Measurements from ENCODE around the gene SETDB1. TPM values are rescaled to one million over a fixed set of nuclear protein-coding genes. Genes with fewer than 3 reads are reported as not detected.

The SETDB1 gene
- total and polyA plus RNA-seq, 12 donors = 12.6 to 52.9 (median 35.6) TPM

DNA sequence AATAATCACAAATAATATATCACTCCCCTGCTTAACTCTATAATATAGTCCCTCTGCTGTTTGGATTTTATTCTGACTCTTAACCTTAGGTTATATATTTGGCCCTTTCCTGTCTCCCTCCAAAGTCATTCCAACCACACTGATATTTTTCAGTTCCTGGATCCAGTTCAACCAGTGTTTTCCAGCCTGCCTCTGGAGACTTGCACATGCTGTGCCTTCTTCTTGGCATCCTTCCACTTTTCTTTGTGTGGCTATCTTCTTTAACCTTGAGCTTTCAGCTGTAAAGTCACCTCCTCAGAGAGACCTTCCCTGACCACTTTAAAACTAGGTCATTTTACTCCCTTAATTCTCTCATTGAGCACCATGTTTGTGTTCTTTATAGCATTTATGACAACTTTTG is 29.1 kb downstream of the SETDB1 start:
- H3K36me3 ChIP-seq (replicated peaks in 1 of 2) = peaks cover 0 to 80% of the 10 kb centered on the region in 2 donors
- intact Hi-C loops (cut with DNase I) = no loop called here
- no peak for TF ChIP-seq POLR2A (IDR thresholded peaks at IDR 0.05)
- TF ChIP-seq, protein P1, sequence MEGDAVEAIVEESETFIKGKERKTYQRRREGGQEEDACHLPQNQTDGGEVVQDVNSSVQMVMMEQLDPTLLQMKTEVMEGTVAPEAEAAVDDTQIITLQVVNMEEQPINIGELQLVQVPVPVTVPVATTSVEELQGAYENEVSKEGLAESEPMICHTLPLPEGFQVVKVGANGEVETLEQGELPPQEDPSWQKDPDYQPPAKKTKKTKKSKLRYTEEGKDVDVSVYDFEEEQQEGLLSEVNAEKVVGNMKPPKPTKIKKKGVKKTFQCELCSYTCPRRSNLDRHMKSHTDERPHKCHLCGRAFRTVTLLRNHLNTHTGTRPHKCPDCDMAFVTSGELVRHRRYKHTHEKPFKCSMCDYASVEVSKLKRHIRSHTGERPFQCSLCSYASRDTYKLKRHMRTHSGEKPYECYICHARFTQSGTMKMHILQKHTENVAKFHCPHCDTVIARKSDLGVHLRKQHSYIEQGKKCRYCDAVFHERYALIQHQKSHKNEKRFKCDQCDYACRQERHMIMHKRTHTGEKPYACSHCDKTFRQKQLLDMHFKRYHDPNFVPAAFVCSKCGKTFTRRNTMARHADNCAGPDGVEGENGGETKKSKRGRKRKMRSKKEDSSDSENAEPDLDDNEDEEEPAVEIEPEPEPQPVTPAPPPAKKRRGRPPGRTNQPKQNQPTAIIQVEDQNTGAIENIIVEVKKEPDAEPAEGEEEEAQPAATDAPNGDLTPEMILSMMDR (IDR thresholded peaks at IDR 0.05) = no peak
- peak overlapping the region in 2 of 5 donors; percentile 1 to 38 for H3K27ac ChIP-seq
- H3K4me1 ChIP-seq (replicated peaks in 1 of 2) = peaks cover 0 to 9% of the 10 kb centered on the region in 2 donors
- peak in 2 of 7 donors; percentile 32 to 35 for DNase-seq
- no peaks in the 10 kb centered on the region for H3K9me3 ChIP-seq (replicated peaks in 1 of 3)
- no peak overlapping the region for H3K4me3 ChIP-seq
- H3K27me3 ChIP-seq = no peaks in the 10 kb centered on the region

DNA sequence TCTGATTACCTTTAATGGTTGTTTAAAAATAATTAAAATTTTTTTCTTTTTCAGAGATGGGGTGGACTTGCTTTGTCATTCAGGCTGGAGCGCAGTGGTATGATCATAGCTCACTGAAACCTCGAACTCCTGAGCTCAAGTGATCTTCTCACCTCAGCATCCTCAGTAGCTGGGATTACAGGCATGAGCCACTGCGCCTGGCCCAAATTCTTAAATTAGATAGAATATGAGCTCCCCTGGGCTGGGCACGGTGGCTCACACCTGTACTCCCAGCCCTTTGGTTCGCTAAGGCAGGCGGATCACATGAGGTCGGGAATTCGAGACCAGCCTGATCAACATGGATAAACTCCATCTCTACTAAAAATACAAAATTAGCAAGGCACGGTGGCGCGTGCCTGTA is 31.5 kb downstream of the SETDB1 start:
- intact Hi-C loops (cut with DNase I) = no loop called here
- H3K4me1 ChIP-seq (replicated peaks in 1 of 2) = peaks cover 0 to 9% of the 10 kb centered on the region in 2 donors
- H3K9me3 ChIP-seq (replicated peaks in 1 of 3) = no peaks in the 10 kb centered on the region
- DNase-seq = peak in 1 of 7 donors; percentile 45
- TF ChIP-seq POLR2A (IDR thresholded peaks at IDR 0.05) = no peak
- TF ChIP-seq, protein P1 (IDR thresholded peaks at IDR 0.05) = no peak
- H3K4me3 ChIP-seq = no peak overlapping the region
- no peak overlapping the region for H3K27ac ChIP-seq
- H3K27me3 ChIP-seq = no peaks in the 10 kb centered on the region
- WGBS, 4 donors = 94 to 98% (median 96%) methylated on average over 11 of the region's 11 CpGs
- peaks cover 0 to 79% of the 10 kb centered on the region in 2 donors for H3K36me3 ChIP-seq (replicated peaks in 1 of 2)

DNA sequence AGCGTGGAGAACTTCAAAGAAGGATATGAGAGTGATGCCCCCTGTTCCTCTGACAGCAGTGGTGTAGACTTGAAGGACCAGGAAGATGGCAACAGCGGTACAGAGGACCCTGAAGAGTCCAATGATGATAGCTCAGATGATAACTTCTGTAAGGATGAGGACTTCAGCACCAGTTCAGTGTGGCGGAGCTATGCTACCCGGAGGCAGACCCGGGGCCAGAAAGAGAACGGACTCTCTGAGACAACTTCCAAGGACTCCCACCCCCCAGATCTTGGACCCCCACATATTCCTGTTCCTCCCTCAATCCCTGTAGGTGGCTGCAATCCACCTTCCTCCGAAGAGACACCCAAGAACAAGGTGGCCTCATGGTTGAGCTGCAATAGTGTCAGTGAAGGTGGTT is 34.5 kb downstream of the SETDB1 start:
- peaks cover 0 to 85% of the 10 kb centered on the region in 2 donors for H3K36me3 ChIP-seq (replicated peaks in 1 of 2)
- no peak overlapping the region for H3K27ac ChIP-seq
- H3K27me3 ChIP-seq = no peaks in the 10 kb centered on the region
- H3K4me1 ChIP-seq (replicated peaks in 1 of 2) = peaks cover 0 to 1% of the 10 kb centered on the region in 2 donors
- intact Hi-C loops (cut with DNase I) = no loop called here
- TF ChIP-seq, protein P1 (IDR thresholded peaks at IDR 0.05) = no peak
- TF ChIP-seq POLR2A (IDR thresholded peaks at IDR 0.05) = no peak
- 95 to 99% (median 97%) methylated on average over 7 of the region's 7 CpGs for WGBS, 4 donors
- no peak overlapping the region for H3K4me3 ChIP-seq
- DNase-seq = peak in 1 of 7 donors; percentile 42
- no peaks in the 10 kb centered on the region for H3K9me3 ChIP-seq (replicated peaks in 1 of 3)

DNA sequence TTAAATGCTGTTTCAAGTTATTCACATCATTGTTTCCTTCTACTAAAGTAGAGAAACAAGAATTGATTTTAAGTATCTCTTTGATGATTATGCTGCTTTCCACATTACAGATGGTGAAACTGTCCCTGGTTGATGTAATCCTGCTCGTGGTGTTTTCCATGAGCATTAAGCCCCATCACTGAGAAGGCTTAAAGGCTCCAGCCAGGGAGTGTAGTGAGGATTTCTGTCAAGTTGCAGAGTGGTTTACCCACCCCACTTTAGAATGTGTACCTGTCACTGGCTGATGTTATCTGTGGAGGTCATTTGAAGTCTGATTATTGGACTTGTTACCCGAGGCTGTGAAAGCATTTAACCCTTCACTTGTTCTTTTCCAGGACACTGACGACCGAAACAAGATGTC is 35.6 kb downstream of the SETDB1 start:
- Histone ChIP-seq H3K9me3 (replicated peaks in 1 of 3) (no peaks in the 10 kb centered on the region), H3K36me3 (replicated peaks in 1 of 2) (peaks cover 0 to 94% of the 10 kb centered on the region in 2 donors), H3K4me1 (replicated peaks in 1 of 2) (no peaks in the 10 kb centered on the region), H3K4me3 (no peak overlapping the region), H3K27ac (peak overlapping the region in 2 of 5 donors; percentile 32 to 56), H3K27me3 (no peaks in the 10 kb centered on the region)
- DNase-seq = peak in 1 of 7 donors; percentile 39
- intact Hi-C loops (cut with DNase I) = no loop called here
- TF ChIP-seq, protein P1 (IDR thresholded peaks at IDR 0.05) = no peak
- TF ChIP-seq POLR2A (IDR thresholded peaks at IDR 0.05) = no peak
- WGBS, 4 donors = 48 to 68% (median 56%) methylated on average over 4 of the region's 4 CpGs

All from adrenal gland (tissue), 12 donors.